CD4-positive, alpha-beta T cell (primary cell): Measurements from ENCODE around the gene DPH1. TPM values are rescaled to one million over a fixed set of nuclear protein-coding genes. Genes with fewer than 3 reads are reported as not detected.

Experiments
- ATAC-seq: fragments of 200-7000 bp; cut with Tn5 transposase; one replicate; pipeline ENCODE4 v1.10.0; 2022; ENCODE audit warnings: mild to moderate bottlenecking; ENCODE audit not compliant: poor library complexity
- CTCF ChIA-PET: fragments of 350-600 bp; sonication (Branson Sonifier 250); formaldehyde crosslinking; loops from one replicate; lab custom pipeline; 2021; ENCODE audit warnings: antibody characterized with exemption, inconsistent platforms; lab: Charles Lee
- POLR2A ChIA-PET: fragments of 350-600 bp; sonication (Branson Sonifier 250); formaldehyde crosslinking; loops from one replicate; lab custom pipeline; 2021; ENCODE audit warnings: antibody characterized with exemption, inconsistent platforms; lab: Charles Lee
- DNase-seq, 14 experiments: peaks; one replicate each; pipeline ENCODE4 v3.0.0-alpha.2; 2013 to 2020; ENCODE audit warnings: mixed read lengths in 2 of 14
- H3K27ac ChIP-seq, 2 donors: one replicate each; pipeline versions ENCODE4 v1.5.1 to v1.7.0; 2013; ENCODE audit warnings: low read length in 2 of 2, low read depth in 1 of 2, mild to moderate bottlenecking in 1 of 2
- H3K27me3 ChIP-seq, 2 experiments: 1 replicate in 1 of 2; 2 replicates in 1 of 2; pipeline versions ENCODE4 v1.6.1 to v1.7.0; 2013; ENCODE audit warnings: low read length in 2 of 2, control low read depth in 1 of 2, mild to moderate bottlenecking in 1 of 2, moderate library complexity in 1 of 2; ENCODE audit not compliant: insufficient read depth in 2 of 2, control insufficient read depth in 1 of 2
- H3K36me3 ChIP-seq: one replicate; pipeline ENCODE4 v1.6.1; 2013; ENCODE audit warnings: low read length, control low read depth; ENCODE audit not compliant: insufficient read depth
- H3K4me1 ChIP-seq: one replicate; pipeline ENCODE4 v1.6.1; 2013; ENCODE audit warnings: low read length, control low read depth; ENCODE audit not compliant: insufficient read depth
- H3K4me3 ChIP-seq: one replicate; pipeline ENCODE4 v1.5.1; 2013; ENCODE audit warnings: mild to moderate bottlenecking, low read length, moderate library complexity
- H3K9me3 ChIP-seq, 2 experiments: 1 replicate in 1 of 2; 2 replicates in 1 of 2; pipeline versions ENCODE4 v1.6.1 to v1.7.0; 2013; ENCODE audit warnings: low read length in 2 of 2, mild to moderate bottlenecking in 2 of 2, control low read depth in 1 of 2, moderate library complexity in 1 of 2; ENCODE audit not compliant: control insufficient read depth in 1 of 2, insufficient read depth in 1 of 2
- H3K27ac Mint-ChIP-seq: one replicate; pipeline ENCODE4 v1.8.0; 2020; ENCODE audit warnings: mixed read lengths
- H3K27me3 Mint-ChIP-seq: one replicate; pipeline ENCODE4 v1.8.0; 2021; ENCODE audit warnings: mixed read lengths
- H3K36me3 Mint-ChIP-seq: one replicate; pipeline ENCODE4 v1.8.0; 2021; ENCODE audit warnings: low read depth, mixed read lengths
- H3K4me1 Mint-ChIP-seq: one replicate; pipeline ENCODE4 v1.8.0; 2021; ENCODE audit warnings: low read depth, mixed read lengths
- H3K4me3 Mint-ChIP-seq: one replicate; pipeline ENCODE4 v1.8.0; 2020; ENCODE audit warnings: mild to moderate bottlenecking, mixed read lengths
- H3K9me3 Mint-ChIP-seq: one replicate; pipeline ENCODE4 v1.8.0; 2020; ENCODE audit warnings: mixed read lengths
- intact Hi-C, 2 experiments: fragments of 100-400 bp; cut with DNase I in 1 of 2; cut with micrococcal nuclease in 1 of 2; formaldehyde crosslinking; loops; one replicate each; pipeline versions ENCODE4 v1.15.1 to v1.9.0; 2023 to 2025; cut with DNase I, micrococcal nuclease
- total RNA-seq, 174 experiments: library from RNA in 2 of 174; stranded (reverse) in 2 of 174; gene quantifications; one replicate each; pipeline ENCODE4 v1.2.3 and lab custom pipeline; 2021 to 2026
- TF ChIP-seq, protein P1 (sequence below): fragments of 200-600 bp; IDR thresholded peaks from one replicate; pipeline ENCODE4 v1.8.0; 2022; ENCODE audit warnings: antibody characterized with exemption, mild to moderate bottlenecking

Gene DPH1
- total RNA-seq, 2 experiments from 2014 or later: 96.4 to 101 TPM

DNA sequence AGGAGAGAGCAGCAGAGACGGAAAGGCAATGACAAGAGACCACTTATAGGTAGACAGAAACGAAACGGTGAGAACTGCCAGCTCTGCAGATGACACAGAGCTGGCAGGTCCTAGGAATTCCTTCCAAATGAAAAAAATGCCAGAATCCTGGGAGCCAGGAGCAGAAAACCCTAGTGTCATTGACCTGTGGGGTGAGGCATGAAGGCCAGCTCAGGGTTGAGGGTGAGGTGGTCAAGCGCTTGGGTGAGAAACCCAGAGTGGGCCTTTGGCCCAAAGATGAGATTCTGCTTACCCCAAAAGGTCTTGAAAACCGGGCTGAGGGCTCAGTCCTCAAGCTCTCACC, 34.2 kb downstream of the DPH1 start:
- intact Hi-C loops: no loop called here
- Histone ChIP-seq H3K27ac (no peak overlapping the region), H3K4me3 (no peak overlapping the region), H3K27me3 (peaks cover 0 to 2% of the 10 kb centered on the region in 2 experiments), H3K9me3 (no peaks in the 10 kb centered on the region), H3K36me3 (peaks cover 76% of the 10 kb centered on the region), H3K4me1 (peaks cover 42% of the 10 kb centered on the region)
- Mint-ChIP-seq H3K4me3 (no peak overlapping the region), H3K36me3 (peaks cover 90% of the 10 kb centered on the region), H3K4me1 (peaks cover 14% of the 10 kb centered on the region), H3K9me3 (no peaks in the 10 kb centered on the region), H3K27ac (no peak overlapping the region), H3K27me3 (peaks cover 43% of the 10 kb centered on the region)
- POLR2A ChIA-PET: no interaction called here
- no peak for ATAC-seq
- CTCF ChIA-PET: interaction anchor here (1.4 to 1.5 kb wide), 2 partner anchors 9 to 180 kb away, joined by 3 to 4 read pairs; partner anchors contain the start of gene HIC1
- TF ChIP-seq, protein P1, sequence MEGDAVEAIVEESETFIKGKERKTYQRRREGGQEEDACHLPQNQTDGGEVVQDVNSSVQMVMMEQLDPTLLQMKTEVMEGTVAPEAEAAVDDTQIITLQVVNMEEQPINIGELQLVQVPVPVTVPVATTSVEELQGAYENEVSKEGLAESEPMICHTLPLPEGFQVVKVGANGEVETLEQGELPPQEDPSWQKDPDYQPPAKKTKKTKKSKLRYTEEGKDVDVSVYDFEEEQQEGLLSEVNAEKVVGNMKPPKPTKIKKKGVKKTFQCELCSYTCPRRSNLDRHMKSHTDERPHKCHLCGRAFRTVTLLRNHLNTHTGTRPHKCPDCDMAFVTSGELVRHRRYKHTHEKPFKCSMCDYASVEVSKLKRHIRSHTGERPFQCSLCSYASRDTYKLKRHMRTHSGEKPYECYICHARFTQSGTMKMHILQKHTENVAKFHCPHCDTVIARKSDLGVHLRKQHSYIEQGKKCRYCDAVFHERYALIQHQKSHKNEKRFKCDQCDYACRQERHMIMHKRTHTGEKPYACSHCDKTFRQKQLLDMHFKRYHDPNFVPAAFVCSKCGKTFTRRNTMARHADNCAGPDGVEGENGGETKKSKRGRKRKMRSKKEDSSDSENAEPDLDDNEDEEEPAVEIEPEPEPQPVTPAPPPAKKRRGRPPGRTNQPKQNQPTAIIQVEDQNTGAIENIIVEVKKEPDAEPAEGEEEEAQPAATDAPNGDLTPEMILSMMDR: no peak
- DNase-seq: no peak

DNA sequence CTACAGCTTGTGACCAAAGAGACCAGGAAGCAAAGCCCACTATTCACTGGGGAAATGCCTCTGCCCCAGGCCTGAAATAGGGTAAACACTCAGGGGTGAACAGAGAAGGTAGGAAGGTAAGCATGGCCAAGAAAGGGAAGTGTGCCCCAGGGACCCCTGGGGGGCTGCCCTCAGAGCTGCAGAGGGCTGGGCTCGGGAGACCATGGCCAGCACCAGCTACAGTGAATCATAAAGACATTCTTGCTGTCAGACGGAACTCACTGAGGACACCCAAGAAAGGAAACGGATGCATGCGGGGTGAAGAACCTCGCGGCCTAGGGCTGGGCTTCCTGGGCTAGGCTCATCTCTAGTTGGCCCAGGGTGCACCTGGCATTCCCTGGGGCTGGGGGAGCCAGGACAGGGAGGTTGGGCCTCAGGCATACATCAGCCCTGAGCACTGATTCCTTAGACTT, 34.6 kb downstream of the DPH1 start:
- peaks cover 11% of the 10 kb centered on the region for H3K4me1 Mint-ChIP-seq
- no peak overlapping the region for H3K4me3 Mint-ChIP-seq
- no peak overlapping the region for H3K4me3 ChIP-seq
- peaks cover 37% of the 10 kb centered on the region for H3K4me1 ChIP-seq
- intact Hi-C loops: no loop called here
- no peak overlapping the region for H3K27ac Mint-ChIP-seq
- no peaks in the 10 kb centered on the region for H3K9me3 ChIP-seq
- H3K9me3 Mint-ChIP-seq: no peaks in the 10 kb centered on the region
- no peak for DNase-seq
- POLR2A ChIA-PET: no interaction called here
- H3K36me3 ChIP-seq: peaks cover 76% of the 10 kb centered on the region
- H3K27ac ChIP-seq: no peak overlapping the region
- peaks cover 38% of the 10 kb centered on the region for H3K27me3 Mint-ChIP-seq
- H3K27me3 ChIP-seq: peaks cover 0 to 2% of the 10 kb centered on the region in 2 experiments
- TF ChIP-seq, protein P1: no peak
- CTCF ChIA-PET: interaction anchor here (1.4 to 1.5 kb wide), 2 partner anchors 10 to 180 kb away, joined by 3 to 4 read pairs; partner anchors contain the start of gene HIC1
- no peak for ATAC-seq
- H3K36me3 Mint-ChIP-seq: peaks cover 93% of the 10 kb centered on the region

DNA sequence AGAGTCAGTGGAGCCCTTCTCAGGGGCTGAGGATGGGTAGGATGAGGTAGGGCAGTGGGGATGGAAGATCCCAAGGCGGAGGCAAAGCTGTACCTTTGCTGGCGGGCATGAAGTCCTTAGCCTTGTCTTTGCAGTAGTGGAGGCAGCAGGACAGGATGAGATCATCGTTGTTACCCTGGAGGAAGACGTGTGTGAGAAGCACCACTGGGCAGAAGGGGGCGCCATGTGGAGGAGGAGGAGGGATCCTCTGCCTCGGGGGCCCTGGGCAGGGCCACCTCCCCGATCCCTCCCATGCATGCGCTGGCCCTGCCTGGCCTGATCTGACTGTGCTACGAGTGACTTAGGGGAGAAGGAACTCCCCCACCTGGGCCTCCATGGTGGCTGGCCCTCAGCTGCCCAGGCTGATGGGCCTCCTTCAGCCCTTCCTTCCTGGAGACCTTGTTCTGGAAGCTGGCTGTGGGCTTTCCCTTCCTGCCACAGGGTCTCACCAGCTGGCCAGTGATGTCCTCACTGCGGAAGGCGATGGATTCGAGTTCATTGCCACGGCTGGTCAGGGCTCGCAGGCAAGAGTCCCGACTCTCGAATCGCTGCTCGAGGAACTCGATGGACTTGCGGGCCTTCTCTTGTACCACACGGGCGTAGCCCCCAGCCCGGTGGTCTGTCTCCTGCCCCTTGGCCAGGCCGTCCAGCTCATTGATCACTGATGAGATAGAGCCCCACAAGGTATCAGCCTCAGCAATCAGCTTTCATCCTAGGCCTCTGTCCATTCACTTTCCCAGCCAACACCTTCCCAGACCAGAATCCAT, 35.2 kb downstream of the DPH1 start:
- peaks cover 0 to under 1% of the 10 kb centered on the region in 2 experiments for H3K27me3 ChIP-seq
- H3K4me1 ChIP-seq: peaks cover 36% of the 10 kb centered on the region
- intact Hi-C loops: no loop called here
- POLR2A ChIA-PET: no interaction called here
- Mint-ChIP-seq H3K27me3 (peaks cover 33% of the 10 kb centered on the region), H3K27ac (no peak overlapping the region), H3K9me3 (no peaks in the 10 kb centered on the region), H3K4me1 (peaks cover 6% of the 10 kb centered on the region), H3K36me3 (peaks cover 97% of the 10 kb centered on the region), H3K4me3 (no peak overlapping the region)
- no peaks in the 10 kb centered on the region for H3K9me3 ChIP-seq
- TF ChIP-seq, protein P1: no peak
- H3K27ac ChIP-seq: no peak overlapping the region
- peak in 8 of 14 experiments; percentile 29 to 70 (median 38) for DNase-seq
- CTCF ChIA-PET: interaction anchor here (1.1 to 1.4 kb wide), 2 partner anchors 179 to 180 kb away, joined by 3 to 4 read pairs; no protein-coding TSS in a partner anchor
- peaks cover 76% of the 10 kb centered on the region for H3K36me3 ChIP-seq
- ATAC-seq: peak; percentile 80
- no peak overlapping the region for H3K4me3 ChIP-seq
